Measurements from ENCODE around the gene PABPC1L2A.
"Not testable (repeated sequence)": the region's sequence is repeated elsewhere in the genome, so short reads cannot be mapped to it uniquely, and the experiment has no call there.

Gene PABPC1L2A

GRCh38 chrX:73079024-73079562, at the start of gene PABPC1L2A:
Gene PABPC1L2A (minus strand): TSS chrX:73079512. CDS start chrX:73079386, 126 bp downstream.
- DNase-seq = not testable (repeated sequence)

GRCh38 chrX:73127700-73128241, 48.5 kb upstream of the PABPC1L2A start:
- no peak for DNase-seq

GRCh38 chrX:73126240-73126639, 46.9 kb upstream of the PABPC1L2A start:
- DNase-seq = no peak

GRCh38 chrX:73099505-73099904, 20.2 kb upstream of the PABPC1L2A start:
- DNase-seq = not testable (repeated sequence)

- DNase-seq = not testable (repeated sequence)
Observed at GRCh38 chrX:73086766-73087165, 7.5 kb upstream of the PABPC1L2A start.

GRCh38 chrX:73079884-73080283, 572 bp upstream of the PABPC1L2A start:
- DNase-seq = not testable (repeated sequence)

GRCh38 chrX:73078597-73078996, 715 bp downstream of the PABPC1L2A start:
- not testable (repeated sequence) for DNase-seq

- no peak for DNase-seq
Observed at GRCh38 chrX:73076838-73077237, 2.5 kb downstream of the PABPC1L2A start.

- no peak for DNase-seq
Observed at GRCh38 chrX:73069365-73070035, 9.8 kb downstream of the PABPC1L2A start.

- DNase-seq = no peak
Observed at GRCh38 chrX:73068467-73069364, 10.6 kb downstream of the PABPC1L2A start.

GRCh38 chrX:73067761-73068466, 11.4 kb downstream of the PABPC1L2A start:
- DNase-seq = not testable (repeated sequence)

GRCh38 chrX:73028876-73029275, 50.4 kb downstream of the PABPC1L2A start:
- no peak for DNase-seq
